Gastroesophageal sphincter (tissue), 4 donors: ENCODE results near the gene SLC7A1. TPM values are rescaled to one million over a fixed set of nuclear protein-coding genes. Genes with fewer than 3 reads are reported as not detected.

ENCODE experiments used
- ATAC-seq: fragments of 150-250 bp; one replicate; pipeline ENCODE4 v1.9.1; 2016; ENCODE audit warnings: mild to moderate bottlenecking, moderate library complexity
- H3K27ac ChIP-seq, 4 donors: fragments of 200-600 bp; sonication (generic) in 3 of 4; 1 replicate in 3 of 4; 2 replicates in 1 of 4; pipeline ENCODE4 v1.5.1; 2016 to 2019
- H3K27me3 ChIP-seq: fragments of 200-600 bp; sonication (generic); one replicate; pipeline ENCODE4 v1.5.1; 2019
- H3K36me3 ChIP-seq, 2 donors: fragments of 200-600 bp; sonication (generic); one replicate each; pipeline ENCODE4 v1.5.1; 2019; ENCODE audit warnings: control low read depth in 1 of 2
- H3K4me1 ChIP-seq, 3 donors: fragments of 200-600 bp; sonication (generic); 1 replicate in 2 of 3; 2 replicates in 1 of 3; pipeline ENCODE4 v1.5.1; 2016 to 2019; ENCODE audit warnings: control low read depth in 2 of 3
- H3K4me3 ChIP-seq, 2 donors: fragments of 200-600 bp; sonication (generic); one replicate each; pipeline ENCODE4 v1.5.1; 2019; ENCODE audit warnings: mild to moderate bottlenecking in 1 of 2, moderate library complexity in 1 of 2
- H3K9me3 ChIP-seq, 3 donors: fragments of 200-600 bp; sonication (generic); one replicate each; pipeline ENCODE4 v1.5.1; 2017 to 2019; ENCODE audit warnings: control low read depth in 2 of 3
- EP300 ChIP-seq: sonication (generic); formaldehyde crosslinking; IDR thresholded peaks from one replicate; pipeline ENCODE4 v1.6.1; 2017; ENCODE audit warnings: antibody characterized with exemption, mild to moderate bottlenecking
- POLR2A ChIP-seq, 2 donors: fragments of 450-650 bp; IDR thresholded peaks; one replicate each; pipeline ENCODE4 v1.6.1; 2017; ENCODE audit warnings: antibody characterized with exemption in 2 of 2, mild to moderate bottlenecking in 2 of 2, moderate library complexity in 1 of 2
- POLR2AphosphoS5 ChIP-seq: sonication (generic); formaldehyde crosslinking; IDR thresholded peaks from one replicate; pipeline ENCODE4 v1.6.1; 2017; ENCODE audit warnings: antibody characterized with exemption
- WGBS, 2 donors: methylation state at CpG; one replicate each; pipeline ENCODE4 v1.1.5; 2018; ENCODE audit warnings: low coverage in 1 of 2; 5-methylcytosine and 5-hydroxymethylcytosine counted together
- total RNA-seq, 4 donors: library from RNA; depleted of rRNA; stranded (reverse); fragments of >200 nt; gene quantifications; one replicate each; pipeline ENCODE4 v1.1.0, GENCODE V29; 2016
- TF ChIP-seq, protein P1 (sequence below), 4 experiments: fragments of 200-600 bp in 2 of 4; fragments of 450-650 bp in 2 of 4; sonication (generic) in 1 of 4; IDR thresholded peaks; one replicate each; pipeline ENCODE4 v1.5.1; 2017 to 2019; ENCODE audit warnings: antibody characterized with exemption in 4 of 4, mild to moderate bottlenecking in 2 of 4, moderate library complexity in 2 of 4

Gene SLC7A1
- total RNA-seq, 4 donors from 2014 or later, result 13.5 to 33.8 (median 22.1) TPM

DNA sequence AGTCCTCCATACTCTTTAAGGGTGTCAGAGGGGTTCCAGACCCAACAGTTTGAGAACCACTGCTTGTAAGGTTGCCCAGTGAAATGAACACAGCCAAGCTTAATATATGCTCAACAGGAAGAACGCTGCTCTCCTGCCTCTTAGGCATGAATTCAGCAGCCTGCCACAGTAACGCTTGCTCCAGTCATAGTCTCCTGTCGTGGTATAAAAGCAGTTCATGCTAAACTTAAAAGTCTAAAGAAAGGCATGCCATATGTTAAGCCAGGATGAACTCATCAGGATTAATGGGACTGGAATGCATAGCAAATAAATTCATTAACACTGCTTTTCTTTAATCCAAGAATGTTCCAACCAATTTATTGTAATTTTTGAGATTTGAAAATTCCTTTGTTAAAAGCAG is 38.7 kb downstream of the SLC7A1 start:
- H3K27me3 ChIP-seq, result no peaks in the 10 kb centered on the region
- H3K9me3 ChIP-seq, result no peaks in the 10 kb centered on the region
- ATAC-seq, result no peak
- 66 to 76% methylated on average over 3 of the region's 3 CpGs for WGBS, 2 donors
- H3K36me3 ChIP-seq, result peaks cover 0 to 20% of the 10 kb centered on the region in 2 donors
- no peak overlapping the region for H3K27ac ChIP-seq
- H3K4me3 ChIP-seq, result no peak overlapping the region
- H3K4me1 ChIP-seq, result no peaks in the 10 kb centered on the region
- no peak for TF ChIP-seq POLR2AphosphoS5
- TF ChIP-seq, protein P1, sequence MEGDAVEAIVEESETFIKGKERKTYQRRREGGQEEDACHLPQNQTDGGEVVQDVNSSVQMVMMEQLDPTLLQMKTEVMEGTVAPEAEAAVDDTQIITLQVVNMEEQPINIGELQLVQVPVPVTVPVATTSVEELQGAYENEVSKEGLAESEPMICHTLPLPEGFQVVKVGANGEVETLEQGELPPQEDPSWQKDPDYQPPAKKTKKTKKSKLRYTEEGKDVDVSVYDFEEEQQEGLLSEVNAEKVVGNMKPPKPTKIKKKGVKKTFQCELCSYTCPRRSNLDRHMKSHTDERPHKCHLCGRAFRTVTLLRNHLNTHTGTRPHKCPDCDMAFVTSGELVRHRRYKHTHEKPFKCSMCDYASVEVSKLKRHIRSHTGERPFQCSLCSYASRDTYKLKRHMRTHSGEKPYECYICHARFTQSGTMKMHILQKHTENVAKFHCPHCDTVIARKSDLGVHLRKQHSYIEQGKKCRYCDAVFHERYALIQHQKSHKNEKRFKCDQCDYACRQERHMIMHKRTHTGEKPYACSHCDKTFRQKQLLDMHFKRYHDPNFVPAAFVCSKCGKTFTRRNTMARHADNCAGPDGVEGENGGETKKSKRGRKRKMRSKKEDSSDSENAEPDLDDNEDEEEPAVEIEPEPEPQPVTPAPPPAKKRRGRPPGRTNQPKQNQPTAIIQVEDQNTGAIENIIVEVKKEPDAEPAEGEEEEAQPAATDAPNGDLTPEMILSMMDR (IDR thresholded peaks at IDR 0.05), result no peak
- no peak for TF ChIP-seq EP300
- no peak for TF ChIP-seq POLR2A (IDR thresholded peaks at IDR 0.05)

DNA sequence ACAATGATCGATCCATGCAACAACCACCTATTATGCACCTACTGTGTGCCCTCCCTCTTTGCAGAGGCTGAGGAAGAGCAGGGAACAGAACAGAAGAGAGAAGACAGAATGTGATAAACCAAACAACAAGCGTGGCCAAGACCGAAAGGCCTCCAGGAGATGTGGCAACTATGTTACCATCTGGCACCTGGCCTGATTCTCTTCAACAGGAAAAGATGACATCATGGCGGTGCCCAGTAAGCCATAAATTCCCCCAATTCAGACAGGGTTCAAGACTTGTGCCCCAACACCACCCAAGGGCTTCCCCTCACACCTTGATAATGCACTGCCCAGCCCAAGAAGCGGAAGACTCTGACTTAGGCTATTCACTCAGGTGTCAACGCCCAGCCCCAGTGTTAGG is 44.3 kb downstream of the SLC7A1 start:
- TF ChIP-seq POLR2AphosphoS5 (no peak), POLR2A (IDR thresholded peaks at IDR 0.05) (no peak), EP300 (no peak)
- TF ChIP-seq, protein P1 (IDR thresholded peaks at IDR 0.05), result no peak
- Histone ChIP-seq H3K4me1 (peaks cover 0 to 14% (median 0%) of the 10 kb centered on the region in 3 donors), H3K27ac (no peak overlapping the region), H3K36me3 (peaks cover 0 to 56% of the 10 kb centered on the region in 2 donors), H3K27me3 (no peaks in the 10 kb centered on the region), H3K9me3 (no peaks in the 10 kb centered on the region), H3K4me3 (no peak overlapping the region)
- 100% methylated on average over 3 of the region's 6 CpGs; no CpG with 5 or more reads in 1 of the 2 donors for WGBS, 2 donors
- ATAC-seq, result no peak

- Histone ChIP-seq H3K36me3 (peaks cover 0 to 56% of the 10 kb centered on the region in 2 donors), H3K4me1 (peaks cover 0 to 18% (median 0%) of the 10 kb centered on the region in 3 donors), H3K9me3 (no peaks in the 10 kb centered on the region), H3K4me3 (no peak overlapping the region), H3K27ac (no peak overlapping the region), H3K27me3 (no peaks in the 10 kb centered on the region)
- no peak for TF ChIP-seq POLR2AphosphoS5
- TF ChIP-seq POLR2A (IDR thresholded peaks at IDR 0.05), result no peak
- TF ChIP-seq EP300, result no peak
- TF ChIP-seq, protein P1 (IDR thresholded peaks at IDR 0.05), result no peak
- 97 to 100% methylated on average over 3 of the region's 5 CpGs for WGBS, 2 donors
- ATAC-seq, result no peak
These were observed 45.0 kb downstream of the SLC7A1 start for GRCh38 chr13:29550430-29550988.

- Histone ChIP-seq H3K9me3 (no peaks in the 10 kb centered on the region), H3K36me3 (peaks cover 0 to 54% of the 10 kb centered on the region in 2 donors), H3K27ac (no peak overlapping the region), H3K4me3 (no peak overlapping the region), H3K27me3 (no peaks in the 10 kb centered on the region), H3K4me1 (peaks cover 0 to 18% (median 0%) of the 10 kb centered on the region in 3 donors)
- 70% methylated on average over 6 of the region's 7 CpGs for WGBS, 2 donors
- no peak for ATAC-seq
- TF ChIP-seq EP300 (no peak), POLR2AphosphoS5 (no peak), POLR2A (IDR thresholded peaks at IDR 0.05) (no peak)
- TF ChIP-seq, protein P1 (IDR thresholded peaks at IDR 0.05), result no peak
These were observed 46.8 kb downstream of the SLC7A1 start for GRCh38 chr13:29548722-29549121.

DNA sequence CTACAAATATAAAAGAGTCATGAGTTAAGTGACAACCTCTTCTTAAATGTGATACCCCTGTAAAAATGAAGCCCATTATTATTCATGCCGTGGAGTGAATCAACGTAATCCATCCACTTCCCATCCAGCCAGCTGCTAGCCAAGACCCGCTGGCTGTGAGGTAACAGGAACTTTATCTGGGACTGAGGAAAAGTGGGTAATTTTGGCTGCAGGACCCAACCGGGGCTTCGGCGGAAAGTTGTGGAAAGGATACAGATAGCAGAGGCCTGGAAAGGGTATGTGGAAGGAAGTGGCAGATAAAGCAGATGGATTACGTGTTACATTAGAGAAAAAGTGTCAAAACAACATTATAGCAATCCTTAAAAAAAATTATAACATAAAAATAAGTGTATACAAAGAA is 48.3 kb downstream of the SLC7A1 start:
- no peak overlapping the region for H3K4me3 ChIP-seq
- no peak overlapping the region for H3K27ac ChIP-seq
- no peaks in the 10 kb centered on the region for H3K9me3 ChIP-seq
- H3K36me3 ChIP-seq, result peaks cover 0 to 38% of the 10 kb centered on the region in 2 donors
- peaks cover 0 to 18% (median 0%) of the 10 kb centered on the region in 3 donors for H3K4me1 ChIP-seq
- 53 to 57% methylated on average over 3 to 5 of the region's 7 CpGs for WGBS, 2 donors
- TF ChIP-seq, protein P1 (IDR thresholded peaks at IDR 0.05), result no peak
- no peak for TF ChIP-seq EP300
- no peak for TF ChIP-seq POLR2A (IDR thresholded peaks at IDR 0.05)
- no peaks in the 10 kb centered on the region for H3K27me3 ChIP-seq
- ATAC-seq, result peak; percentile 9
